Measurements from ENCODE around the gene MPRIP. TPM values are rescaled to one million over a fixed set of nuclear protein-coding genes. Genes with fewer than 3 reads are reported as not detected.

The MPRIP gene
- total RNA-seq, 1 experiment from 2014 or later: 140 TPM

DNA sequence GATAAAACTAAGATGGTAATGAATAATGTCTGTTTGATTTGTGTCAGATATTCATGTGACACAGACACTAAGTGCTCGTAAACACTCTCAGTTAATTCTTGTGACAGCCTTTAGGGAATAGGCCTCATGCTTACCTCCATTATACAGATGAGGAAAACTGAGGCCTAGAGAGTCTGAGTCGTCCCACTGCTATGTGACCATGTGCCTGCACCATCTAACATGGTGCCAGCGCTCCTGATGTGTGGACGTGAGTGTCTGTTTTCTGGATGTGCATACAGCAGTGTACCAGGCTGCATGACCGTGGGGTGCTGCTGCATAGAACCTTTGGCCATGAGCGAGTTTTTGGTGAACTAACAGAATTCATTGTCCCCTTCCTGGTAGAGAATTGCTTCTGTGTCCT, 61.8 kb downstream of the MPRIP start (continued):
- TF ChIP-seq, protein P1, sequence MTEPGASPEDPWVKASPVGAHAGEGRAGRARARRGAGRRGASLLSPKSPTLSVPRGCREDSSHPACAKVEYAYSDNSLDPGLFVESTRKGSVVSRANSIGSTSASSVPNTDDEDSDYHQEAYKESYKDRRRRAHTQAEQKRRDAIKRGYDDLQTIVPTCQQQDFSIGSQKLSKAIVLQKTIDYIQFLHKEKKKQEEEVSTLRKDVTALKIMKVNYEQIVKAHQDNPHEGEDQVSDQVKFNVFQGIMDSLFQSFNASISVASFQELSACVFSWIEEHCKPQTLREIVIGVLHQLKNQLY (CRISPR knock-in tag; IDR thresholded peaks at IDR 0.05): no peak
- TF ChIP-seq MYBL2 (CRISPR knock-in tag; IDR thresholded peaks at IDR 0.05) (no peak), ATF3 (CRISPR knock-in tag; conservative IDR thresholded peaks at IDR 0.05) (no peak), ELF4 (CRISPR knock-in tag; IDR thresholded peaks at IDR 0.05; ENCODE audit: low read depth) (no peak)
- TF ChIP-seq, protein P2, sequence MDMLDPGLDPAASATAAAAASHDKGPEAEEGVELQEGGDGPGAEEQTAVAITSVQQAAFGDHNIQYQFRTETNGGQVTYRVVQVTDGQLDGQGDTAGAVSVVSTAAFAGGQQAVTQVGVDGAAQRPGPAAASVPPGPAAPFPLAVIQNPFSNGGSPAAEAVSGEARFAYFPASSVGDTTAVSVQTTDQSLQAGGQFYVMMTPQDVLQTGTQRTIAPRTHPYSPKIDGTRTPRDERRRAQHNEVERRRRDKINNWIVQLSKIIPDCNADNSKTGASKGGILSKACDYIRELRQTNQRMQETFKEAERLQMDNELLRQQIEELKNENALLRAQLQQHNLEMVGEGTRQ (CRISPR knock-in tag; IDR thresholded peaks at IDR 0.05): no peak

DNA sequence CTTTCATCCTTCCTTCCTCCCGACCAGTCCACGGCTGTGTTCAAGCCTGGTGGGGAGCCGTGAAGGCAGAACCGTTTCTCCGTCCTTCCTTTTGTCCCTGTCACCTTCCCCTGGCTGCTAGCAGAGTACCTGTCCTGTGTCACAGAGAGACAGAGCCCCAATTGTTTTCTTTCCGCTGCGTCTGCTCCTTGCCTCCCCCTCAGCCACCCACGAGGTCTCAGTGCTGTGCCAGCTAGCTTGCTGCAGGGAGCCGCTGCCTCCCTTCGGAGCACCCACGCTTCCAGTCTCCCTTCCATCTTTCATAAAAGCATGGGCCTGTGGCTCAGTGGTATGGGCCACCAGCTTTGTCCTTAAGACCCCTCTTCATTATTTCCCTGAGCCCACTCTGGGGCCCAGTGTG, 62.2 kb downstream of the MPRIP start:
- DNase-seq (ENCODE audit: low spot score) (no peak), ATAC-seq (no peak)
- ChIA-PET POLR2A (no interaction called here), CTCF (no interaction called here)
- no peaks in the 10 kb centered on the region for H3K36me3 Mint-ChIP-seq
- H3K27ac Mint-ChIP-seq: no peak overlapping the region
- H3K27me3 Mint-ChIP-seq (ENCODE audit: low read depth): no peaks in the 10 kb centered on the region
- no peaks in the 10 kb centered on the region for H3K9me3 Mint-ChIP-seq
- TF ChIP-seq MAX (CRISPR knock-in tag; IDR thresholded peaks at IDR 0.05): no peak
- no peak for TF ChIP-seq IRF2 (CRISPR knock-in tag; IDR thresholded peaks at IDR 0.05; ENCODE audit: borderline replicate concordance, low read depth)
- TF ChIP-seq FOXK1 (CRISPR knock-in tag; IDR thresholded peaks at IDR 0.05): no peak
- no peak for TF ChIP-seq CTCF (IDR thresholded peaks at IDR 0.05)
- no peak for TF ChIP-seq ZNF317 (CRISPR knock-in tag; IDR thresholded peaks at IDR 0.05; ENCODE audit: borderline replicate concordance, low read depth)
- TF ChIP-seq, protein P3, sequence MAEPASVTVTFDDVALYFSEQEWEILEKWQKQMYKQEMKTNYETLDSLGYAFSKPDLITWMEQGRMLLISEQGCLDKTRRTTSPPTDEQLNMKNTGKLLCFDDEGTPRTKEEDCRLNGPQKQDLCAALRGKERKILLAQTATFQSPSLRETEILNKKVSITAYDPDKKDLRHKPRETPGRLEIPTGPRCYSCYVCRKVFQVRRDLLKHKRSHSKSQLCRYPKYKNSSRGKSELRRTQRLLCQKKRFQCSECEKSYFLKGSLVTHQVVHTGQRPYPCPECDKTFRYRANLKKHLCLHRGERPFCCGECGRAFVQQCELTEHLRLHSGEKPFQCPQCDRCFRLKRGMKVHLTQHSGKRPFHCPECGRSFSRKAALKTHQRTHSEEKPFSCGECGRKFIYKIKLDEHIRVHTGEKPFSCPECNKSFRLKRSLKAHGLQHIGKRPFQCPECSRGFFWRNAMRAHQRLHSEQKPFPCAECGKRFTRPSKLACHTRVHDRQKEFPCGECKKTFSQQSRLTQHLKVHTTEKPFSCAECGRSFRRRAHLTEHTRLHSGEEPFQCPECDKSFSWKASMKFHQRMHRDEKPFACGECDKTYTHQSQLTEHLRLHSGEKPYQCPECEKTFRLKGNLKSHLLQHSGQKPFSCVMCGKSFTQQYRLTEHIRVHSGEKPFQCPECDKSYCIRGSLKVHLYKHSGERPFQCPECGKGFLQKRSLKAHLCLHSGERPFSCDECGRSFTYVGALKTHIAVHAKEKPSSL (CRISPR knock-in tag; conservative IDR thresholded peaks at IDR 0.05): no peak
- TF ChIP-seq, protein P4, sequence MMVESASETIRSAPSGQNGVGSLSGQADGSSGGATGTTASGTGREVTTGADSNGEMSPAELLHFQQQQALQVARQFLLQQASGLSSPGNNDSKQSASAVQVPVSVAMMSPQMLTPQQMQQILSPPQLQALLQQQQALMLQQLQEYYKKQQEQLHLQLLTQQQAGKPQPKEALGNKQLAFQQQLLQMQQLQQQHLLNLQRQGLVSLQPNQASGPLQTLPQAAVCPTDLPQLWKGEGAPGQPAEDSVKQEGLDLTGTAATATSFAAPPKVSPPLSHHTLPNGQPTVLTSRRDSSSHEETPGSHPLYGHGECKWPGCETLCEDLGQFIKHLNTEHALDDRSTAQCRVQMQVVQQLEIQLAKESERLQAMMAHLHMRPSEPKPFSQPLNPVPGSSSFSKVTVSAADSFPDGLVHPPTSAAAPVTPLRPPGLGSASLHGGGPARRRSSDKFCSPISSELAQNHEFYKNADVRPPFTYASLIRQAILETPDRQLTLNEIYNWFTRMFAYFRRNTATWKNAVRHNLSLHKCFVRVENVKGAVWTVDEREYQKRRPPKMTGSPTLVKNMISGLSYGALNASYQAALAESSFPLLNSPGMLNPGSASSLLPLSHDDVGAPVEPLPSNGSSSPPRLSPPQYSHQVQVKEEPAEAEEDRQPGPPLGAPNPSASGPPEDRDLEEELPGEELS (CRISPR knock-in tag; IDR thresholded peaks at IDR 0.05): no peak
- no peak for TF ChIP-seq ZNF396 (CRISPR knock-in tag; IDR thresholded peaks at IDR 0.05; ENCODE audit: borderline replicate concordance)
- TF ChIP-seq GRHL2 (CRISPR knock-in tag; IDR thresholded peaks at IDR 0.05; ENCODE audit: insufficient replicate concordance, severe bottlenecking): no peak
- TF ChIP-seq ZMAT4 (CRISPR knock-in tag; IDR thresholded peaks at IDR 0.05): no peak
- TF ChIP-seq SP1 (CRISPR knock-in tag; conservative IDR thresholded peaks at IDR 0.05): no peak
- TF ChIP-seq RORB (CRISPR knock-in tag; IDR thresholded peaks at IDR 0.05): no peak
- no peak for TF ChIP-seq JAZF1 (CRISPR knock-in tag; IDR thresholded peaks at IDR 0.05)
- no peak for TF ChIP-seq GABPB1 (CRISPR knock-in tag; IDR thresholded peaks at IDR 0.05)
- peaks cover 19% of the 10 kb centered on the region for H3K4me1 Mint-ChIP-seq
- no peak overlapping the region for H3K4me3 Mint-ChIP-seq
